ENCODE measurements around the gene CNST. TPM values are rescaled to one million over a fixed set of nuclear protein-coding genes. Genes with fewer than 3 reads are reported as not detected.

The CNST gene
- total RNA-seq, 1 donor from 2014 or later = 12.3 TPM

DNA sequence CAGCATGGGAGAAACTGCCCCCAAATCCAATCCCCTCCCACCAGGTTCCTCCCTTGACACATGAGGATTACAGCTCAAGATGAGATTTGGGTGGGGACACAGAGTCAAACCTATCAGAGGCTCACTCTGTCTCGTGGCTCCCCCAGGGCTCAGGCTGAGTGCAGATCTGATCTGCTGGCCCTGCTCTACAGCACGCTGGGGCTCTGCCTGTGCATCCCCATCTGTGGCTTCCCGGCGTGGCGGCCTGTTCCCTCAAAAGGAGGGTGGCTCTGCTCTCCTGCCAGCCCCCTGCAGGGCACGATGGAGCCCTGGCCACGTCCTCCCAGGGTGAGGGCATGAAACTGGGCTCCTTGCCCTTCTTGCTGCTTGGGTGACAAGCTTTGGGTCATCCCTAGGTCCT lies 39.3 kb upstream of the CNST start:
- TF ChIP-seq, protein P1, sequence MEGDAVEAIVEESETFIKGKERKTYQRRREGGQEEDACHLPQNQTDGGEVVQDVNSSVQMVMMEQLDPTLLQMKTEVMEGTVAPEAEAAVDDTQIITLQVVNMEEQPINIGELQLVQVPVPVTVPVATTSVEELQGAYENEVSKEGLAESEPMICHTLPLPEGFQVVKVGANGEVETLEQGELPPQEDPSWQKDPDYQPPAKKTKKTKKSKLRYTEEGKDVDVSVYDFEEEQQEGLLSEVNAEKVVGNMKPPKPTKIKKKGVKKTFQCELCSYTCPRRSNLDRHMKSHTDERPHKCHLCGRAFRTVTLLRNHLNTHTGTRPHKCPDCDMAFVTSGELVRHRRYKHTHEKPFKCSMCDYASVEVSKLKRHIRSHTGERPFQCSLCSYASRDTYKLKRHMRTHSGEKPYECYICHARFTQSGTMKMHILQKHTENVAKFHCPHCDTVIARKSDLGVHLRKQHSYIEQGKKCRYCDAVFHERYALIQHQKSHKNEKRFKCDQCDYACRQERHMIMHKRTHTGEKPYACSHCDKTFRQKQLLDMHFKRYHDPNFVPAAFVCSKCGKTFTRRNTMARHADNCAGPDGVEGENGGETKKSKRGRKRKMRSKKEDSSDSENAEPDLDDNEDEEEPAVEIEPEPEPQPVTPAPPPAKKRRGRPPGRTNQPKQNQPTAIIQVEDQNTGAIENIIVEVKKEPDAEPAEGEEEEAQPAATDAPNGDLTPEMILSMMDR (IDR thresholded peaks at IDR 0.05; ENCODE audit: insufficient read depth, low read length, poor library complexity, severe bottlenecking) = no peak
- no peak overlapping the region for H3K4me3 ChIP-seq (ENCODE audit: low read depth, low read length)

DNA sequence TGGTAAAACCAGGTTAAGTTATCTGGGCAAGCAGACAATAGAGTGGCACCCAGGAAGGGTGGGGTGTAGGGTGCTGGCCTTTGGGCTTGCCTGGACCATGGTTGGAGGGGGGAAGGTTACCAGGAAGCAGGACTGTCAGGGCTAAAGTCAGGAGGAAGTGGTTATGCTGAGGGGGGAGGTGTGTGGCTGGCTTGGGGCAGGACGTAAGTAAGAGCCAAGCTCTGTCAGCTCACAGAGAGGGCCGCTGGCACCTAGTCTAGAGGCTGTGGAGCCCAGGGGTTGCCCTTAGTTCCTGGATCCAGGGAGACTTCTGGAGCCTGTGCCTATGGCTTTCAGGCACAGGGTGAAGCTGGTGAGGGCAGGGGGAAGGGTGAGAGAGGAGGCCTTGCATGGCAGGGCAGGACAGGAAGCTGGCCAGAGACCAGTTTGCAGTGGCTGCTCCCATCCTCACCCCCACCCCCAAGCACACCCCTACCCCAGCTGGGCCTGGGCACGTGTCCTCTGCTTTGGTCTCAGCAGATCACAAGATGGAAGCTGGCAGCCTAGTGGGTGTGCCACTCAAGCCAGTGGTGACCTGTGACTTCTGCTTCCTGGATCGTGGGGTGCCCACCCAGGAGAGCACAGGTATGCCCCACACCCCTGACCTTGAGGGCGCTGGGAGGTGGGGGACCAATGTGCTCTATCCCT lies 38.7 kb upstream of the CNST start:
- H3K4me3 ChIP-seq (ENCODE audit: low read depth, low read length) = no peak overlapping the region
- no peak for DNase-seq (ENCODE audit: low read depth)
- no peaks in the 10 kb centered on the region for H3K36me3 ChIP-seq (ENCODE audit: control insufficient read depth, insufficient read depth, low read length)
- TF ChIP-seq, protein P1 (IDR thresholded peaks at IDR 0.05; ENCODE audit: insufficient read depth, low read length, poor library complexity, severe bottlenecking) = no peak
- no peaks in the 10 kb centered on the region for H3K27me3 ChIP-seq (ENCODE audit: control insufficient read depth, insufficient read depth, low read length)

More for the DNA sequence above, 39.3 kb upstream of the CNST start:
- Histone ChIP-seq H3K27me3 (ENCODE audit: control insufficient read depth, insufficient read depth, low read length) (no peaks in the 10 kb centered on the region), H3K36me3 (ENCODE audit: control insufficient read depth, insufficient read depth, low read length) (no peaks in the 10 kb centered on the region)
- DNase-seq (ENCODE audit: low read depth) = no peak

DNA sequence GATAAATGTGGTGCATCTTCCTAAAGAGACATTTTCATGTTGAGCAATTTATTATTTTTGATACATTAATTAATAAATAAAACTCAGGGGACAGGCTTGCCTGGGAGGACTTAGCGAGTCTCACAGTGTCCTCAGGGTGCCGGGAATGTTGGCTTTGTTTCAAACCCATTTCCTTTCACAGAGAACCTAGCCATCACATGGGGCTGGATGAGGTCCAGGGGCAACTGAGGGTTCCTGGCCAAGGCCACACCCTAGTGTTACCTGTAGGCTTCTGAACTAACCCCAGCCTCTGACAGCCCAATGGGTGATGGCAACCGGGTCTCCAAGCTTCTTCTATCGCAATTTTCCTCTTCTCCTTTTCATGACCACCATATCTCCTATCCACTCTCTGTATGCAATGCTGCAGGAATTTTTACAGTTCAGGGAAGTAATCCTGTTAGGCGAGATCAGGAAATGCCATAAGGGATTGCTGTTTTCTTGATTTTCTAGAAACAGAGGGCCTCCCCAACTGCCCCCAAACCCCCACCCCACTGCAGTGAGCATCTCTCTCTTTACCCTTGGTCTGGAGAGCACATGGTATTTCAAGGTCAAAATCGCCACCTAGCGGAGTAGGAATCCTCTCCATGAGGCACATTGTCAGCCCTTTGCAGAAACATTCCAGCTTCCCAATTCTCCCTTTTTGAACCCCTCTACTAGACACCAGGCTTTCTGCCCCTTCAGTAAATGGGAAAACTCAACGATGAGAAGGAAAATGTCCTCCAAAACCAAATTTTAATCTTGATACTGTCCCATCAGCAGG lies 37.1 kb upstream of the CNST start:
- Histone ChIP-seq H3K27me3 (ENCODE audit: control insufficient read depth, insufficient read depth, low read length) (no peaks in the 10 kb centered on the region), H3K36me3 (ENCODE audit: control insufficient read depth, insufficient read depth, low read length) (no peaks in the 10 kb centered on the region), H3K4me3 (ENCODE audit: low read depth, low read length) (no peak overlapping the region)
- TF ChIP-seq, protein P1 (IDR thresholded peaks at IDR 0.05; ENCODE audit: insufficient read depth, low read length, poor library complexity, severe bottlenecking) = no peak
- no peak for DNase-seq (ENCODE audit: low read depth)

DNA sequence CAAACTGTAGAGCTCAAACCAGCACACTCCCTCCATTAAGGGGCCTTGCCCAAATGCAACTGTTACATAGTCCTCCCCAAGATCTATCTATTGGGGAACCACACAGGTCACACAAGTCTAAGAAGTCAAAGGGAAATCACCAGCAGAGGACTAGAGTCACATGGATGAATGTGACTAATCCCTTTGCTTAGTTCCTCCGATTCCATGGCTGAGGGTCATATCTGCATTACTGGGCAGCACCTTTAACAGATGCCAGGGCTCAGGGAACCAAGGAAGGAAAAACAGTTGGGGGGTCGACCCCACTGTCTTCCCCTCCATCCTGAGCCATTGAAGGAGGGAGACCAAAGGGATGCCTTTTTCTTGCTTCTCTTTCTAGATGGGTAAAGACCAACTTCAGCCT lies 35.8 kb upstream of the CNST start:
- TF ChIP-seq, protein P1 (IDR thresholded peaks at IDR 0.05; ENCODE audit: insufficient read depth, low read length, poor library complexity, severe bottlenecking) = no peak
- Histone ChIP-seq H3K36me3 (ENCODE audit: control insufficient read depth, insufficient read depth, low read length) (no peaks in the 10 kb centered on the region), H3K4me3 (ENCODE audit: low read depth, low read length) (no peak overlapping the region), H3K27me3 (ENCODE audit: control insufficient read depth, insufficient read depth, low read length) (no peaks in the 10 kb centered on the region)
- no peak for DNase-seq (ENCODE audit: low read depth)

DNA sequence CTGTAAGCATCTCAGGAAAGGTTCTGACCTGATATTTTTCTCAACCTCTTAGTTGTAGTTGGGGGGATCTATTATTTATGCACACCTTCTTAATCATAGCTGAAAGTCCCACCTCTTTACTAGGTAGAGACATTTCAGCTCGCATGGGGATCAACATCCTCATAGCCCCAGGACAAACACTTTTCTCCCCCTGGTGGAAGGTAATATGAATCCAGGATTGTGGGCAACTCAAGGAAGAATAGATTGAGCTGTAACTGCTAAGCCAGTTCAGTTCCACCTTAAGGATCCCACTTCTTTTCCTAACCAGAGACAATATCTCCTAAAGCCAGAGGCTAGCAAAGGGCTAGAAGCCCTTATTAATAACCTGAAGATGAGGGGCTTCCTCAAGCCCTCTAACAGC lies 33.7 kb upstream of the CNST start:
- DNase-seq (ENCODE audit: low read depth) = no peak
- H3K27me3 ChIP-seq (ENCODE audit: control insufficient read depth, insufficient read depth, low read length) = no peaks in the 10 kb centered on the region
- H3K4me3 ChIP-seq (ENCODE audit: low read depth, low read length) = no peak overlapping the region
- H3K36me3 ChIP-seq (ENCODE audit: control insufficient read depth, insufficient read depth, low read length) = no peaks in the 10 kb centered on the region
- TF ChIP-seq, protein P1 (IDR thresholded peaks at IDR 0.05; ENCODE audit: insufficient read depth, low read length, poor library complexity, severe bottlenecking) = no peak

Data from kidney epithelial cell (primary cell).